Lower leg skin (tissue), 4 donors: Measurements from ENCODE around the gene ITGA6. TPM values are rescaled to one million over a fixed set of nuclear protein-coding genes. Genes with fewer than 3 reads are reported as not detected.

ENCODE experiments used
- DNase-seq, 2 donors: peaks; one replicate each; pipeline ENCODE4 v3.0.0-alpha.2; 2019; ENCODE audit warnings: low spot score in 2 of 2
- H3K4me3 ChIP-seq: fragments of 200-600 bp; sonication (generic); 2 replicates; pipeline ENCODE4 v1.5.1; 2017; ENCODE audit warnings: mild to moderate bottlenecking, low read depth; ENCODE audit not compliant: poor library complexity, severe bottlenecking
- CTCF ChIP-seq, 3 donors: fragments of 450-650 bp; IDR thresholded peaks; one replicate each; pipeline ENCODE4 v1.5.1; 2016; ENCODE audit warnings: antibody characterized with exemption in 3 of 3, mild to moderate bottlenecking in 3 of 3, moderate library complexity in 2 of 3
- POLR2A ChIP-seq, 2 donors: fragments of 450-650 bp; IDR thresholded peaks; one replicate each; pipeline ENCODE4 v1.6.1; 2016 to 2017; ENCODE audit warnings: antibody characterized with exemption in 2 of 2, mild to moderate bottlenecking in 1 of 2, moderate library complexity in 1 of 2
- WGBS, 2 donors: methylation state at CpG; one replicate each; pipeline ENCODE4 v1.1.5; 2018; 5-methylcytosine and 5-hydroxymethylcytosine counted together
- intact Hi-C: fragments of 100-400 bp; cut with DNase I; formaldehyde crosslinking; loops from one replicate; pipeline ENCODE4 v1.15.0; 2023; ENCODE audit warnings: low total_unique reads
- total RNA-seq, 4 donors: library from RNA; depleted of rRNA; stranded (reverse); fragments of >200 nt; gene quantifications; one replicate each; pipeline ENCODE4 v1.1.0, GENCODE V29; 2016

ITGA6 gene
- total RNA-seq, 4 donors from 2014 or later, result 93.3 to 153 (median 128) TPM

- TF ChIP-seq CTCF (IDR thresholded peaks at IDR 0.05), result no peak
- no peak for TF ChIP-seq POLR2A (IDR thresholded peaks at IDR 0.05)
- no peak for DNase-seq
- H3K4me3 ChIP-seq, result no peak overlapping the region
- intact Hi-C loops, result no loop called here
- 67 to 74% methylated on average over 4 of the region's 4 CpGs for WGBS, 2 donors
These were observed 24.0 kb upstream of the ITGA6 start for GRCh38 chr2:172403402-172403801.

- intact Hi-C loops, result no loop called here
These were observed 23.4 kb upstream of the ITGA6 start for GRCh38 chr2:172403881-172404468.

GRCh38 chr2:172404824-172405223 lies 22.6 kb upstream of the ITGA6 start:
- no peak for DNase-seq
- intact Hi-C loops, result no loop called here
- TF ChIP-seq CTCF (IDR thresholded peaks at IDR 0.05) (no peak), POLR2A (IDR thresholded peaks at IDR 0.05) (no peak)
- no peak overlapping the region for H3K4me3 ChIP-seq
- 30 to 32% methylated on average over 1 of the region's 1 CpG for WGBS, 2 donors

More at GRCh38 chr2:172403881-172404468, 23.4 kb upstream of the ITGA6 start:
- no peak for DNase-seq
- no peak overlapping the region for H3K4me3 ChIP-seq
- WGBS, 2 donors, result 70 to 75% methylated on average over 5 of the region's 5 CpGs
- TF ChIP-seq POLR2A (IDR thresholded peaks at IDR 0.05), result no peak
- TF ChIP-seq CTCF (IDR thresholded peaks at IDR 0.05), result no peak

GRCh38 chr2:172405673-172406072 lies 21.7 kb upstream of the ITGA6 start:
- H3K4me3 ChIP-seq, result no peak overlapping the region
- WGBS, 2 donors, result 85 to 95% methylated on average over 4 of the region's 4 CpGs
- DNase-seq, result no peak
- TF ChIP-seq CTCF (IDR thresholded peaks at IDR 0.05) (no peak), POLR2A (IDR thresholded peaks at IDR 0.05) (no peak)
- intact Hi-C loops, result no loop called here

- 39 to 44% methylated on average over 4 of the region's 4 CpGs for whole genome bisulfite sequencing, 2 donors
- H3K4me3 ChIP-seq, result no peak overlapping the region
- DNase-seq, result peak in 1 of 2 donors; percentile 58
- intact Hi-C loops, result no loop called here
- TF ChIP-seq CTCF (IDR thresholded peaks at IDR 0.05), result no peak
- TF ChIP-seq POLR2A (IDR thresholded peaks at IDR 0.05), result no peak
These were observed 19.1 kb upstream of the ITGA6 start for GRCh38 chr2:172408143-172408766.
